GM12878 (cell line): ENCODE results near the gene TMEM37. TPM values are rescaled to one million over a fixed set of nuclear protein-coding genes. Genes with fewer than 3 reads are reported as not detected.

ENCODE experiments used
- ATAC-seq: fragments of 200-7000 bp; cut with Tn5 transposase; 3 replicates; pipeline ENCODE4 v1.9.1; 2020; ENCODE audit warnings: mild to moderate bottlenecking, moderate library complexity
- BruUV-seq: library from RNA; stranded (reverse); fragments of 400-500 nt; replicated peaks from 2 replicates; lab custom pipeline; 2021; lab: Mats Ljungman, UMichigan
- CTCF ChIA-PET: fragments of 300-600 bp; sonication (Branson Sonifier 250); formaldehyde crosslinking; extraction: SDS; loops from one replicate; lab custom pipeline; 2021; ENCODE audit warnings: inconsistent platforms; lab: Yijun Ruan, JAX
- POLR2A ChIA-PET: fragments of 350-600 bp; formaldehyde crosslinking; extraction: SDS; loops from one replicate; lab custom pipeline; 2021; ENCODE audit warnings: inconsistent platforms; lab: Charles Lee
- RAD21 ChIA-PET: fragments of 300-600 bp; sonication (Branson Sonifier 250); formaldehyde crosslinking; loops from one replicate; lab custom pipeline; 2023; ENCODE audit warnings: antibody characterized with exemption; ENCODE audit not compliant: unreplicated experiment; lab: Charles Lee
- SMC1A ChIA-PET: fragments of 300-600 bp; sonication (Branson Sonifier 250); formaldehyde crosslinking; loops from one replicate; lab custom pipeline; 2023; ENCODE audit not compliant: unreplicated experiment, uncharacterized antibody; lab: Charles Lee
- DNase-seq: peaks from one replicate; pipeline ENCODE4 v3.0.0-alpha.2; 2011; ENCODE audit warnings: low read depth, low spot score
- FAIRE-seq: peaks from 3 replicates; lab custom pipeline; 2011; peaks lifted over from hg19 to GRCh38; lab: Jason Lieb, UNC
- H2AFZ ChIP-seq: 2 replicates; pipeline ENCODE4 v1.6.0; 2011; ENCODE audit warnings: low read depth, low read length, control low read depth; ENCODE audit not compliant: control insufficient read depth
- H3K27ac ChIP-seq: 2 replicates; pipeline ENCODE4 v1.5.1; 2011; ENCODE audit warnings: control low read depth; ENCODE audit not compliant: control insufficient read depth, insufficient read depth
- H3K27me3 ChIP-seq, 2 experiments: replicated peaks in 1 of 2; 2 replicates each; pipeline versions ENCODE4 v1.6.0 to v1.6.1; 2011; ENCODE audit warnings: low read length in 1 of 2; ENCODE audit not compliant: control insufficient read depth in 2 of 2, insufficient read depth in 2 of 2
- H3K36me3 ChIP-seq, 2 experiments: 2 replicates each; pipeline ENCODE4 v1.5.1; 2011; ENCODE audit warnings: low read length in 1 of 2; ENCODE audit not compliant: control insufficient read depth in 2 of 2, insufficient read depth in 2 of 2
- H3K4me1 ChIP-seq: 2 replicates; pipeline ENCODE4 v1.6.1; 2011; ENCODE audit warnings: mild to moderate bottlenecking, low read length, moderate library complexity, mixed read lengths; ENCODE audit not compliant: control insufficient read depth, insufficient read depth
- H3K4me2 ChIP-seq: 2 replicates; pipeline ENCODE4 v1.6.0; 2011; ENCODE audit warnings: control low read depth; ENCODE audit not compliant: control insufficient read depth, insufficient read depth
- H3K4me3 ChIP-seq: fragments of 200-600 bp; sonication (generic); 2 replicates; pipeline ENCODE4 v1.5.1; 2016
- H3K79me2 ChIP-seq: 2 replicates; pipeline ENCODE4 v1.6.0; 2011; ENCODE audit warnings: low read length; ENCODE audit not compliant: control insufficient read depth, insufficient read depth
- H3K9ac ChIP-seq: 2 replicates; pipeline ENCODE4 v1.8.0; 2011; ENCODE audit warnings: low read length, control low read depth, mixed read lengths; ENCODE audit not compliant: control insufficient read depth, insufficient read depth
- H3K9me3 ChIP-seq: replicated peaks from 3 replicates; pipeline ENCODE4 v1.5.1; 2011; ENCODE audit warnings: mild to moderate bottlenecking, low read length; ENCODE audit not compliant: control insufficient read depth, insufficient read depth
- H4K20me1 ChIP-seq: 2 replicates; pipeline ENCODE4 v1.6.0; 2011; ENCODE audit not compliant: control insufficient read depth, insufficient read depth
- RAD51 ChIP-seq: fragments of 450-650 bp; IDR thresholded peaks from 2 replicates; pipeline ENCODE4 v1.6.1; 2016; ENCODE audit warnings: moderate library complexity, mild to moderate bottlenecking, inconsistent platforms
- ZNF384 ChIP-seq: IDR thresholded peaks from 2 replicates; pipeline ENCODE4 v1.6.1; 2012; ENCODE audit warnings: low read depth, mild to moderate bottlenecking, low read length, improper control_type of control experiment, borderline replicate concordance
- WGBS: methylation state at CpG from one replicate; pipeline ENCODE4 v1.1.6; 2016; ENCODE audit warnings: low lambda C conversion rate; ENCODE audit not compliant: insufficient replicate concordance, insufficient coverage; ENCODE audit errors: missing lambda C conversion rate; 5-methylcytosine and 5-hydroxymethylcytosine counted together
- in situ Hi-C: fragments of 300-500 bp; cut with MboI; formaldehyde crosslinking; loops from 9 replicates; pipeline ENCODE4 v1.14.3; 2018; ENCODE audit warnings: mixed read lengths
- intact Hi-C: fragments of 100-400 bp; cut with micrococcal nuclease; formaldehyde crosslinking; loops from one replicate; pipeline ENCODE4 v1.14.2; 2022; ENCODE audit not compliant: unreplicated experiment
- polyA plus RNA-seq, 11 experiments: library from polyadenylated mRNA; depleted of rRNA in 4 of 11; unstranded in 6 of 11; stranded (reverse) in 5 of 11; fragments of >200 nt; fragmentation: Nextera tagmentation in 4 of 11; fragmentation: Illumina TruSeq in 1 of 11; extraction: Ambion mirVana in 4 of 11; extraction: Trizol in 1 of 11; gene quantifications; 1 replicate in 1 of 11; 2 replicates in 10 of 11; pipeline versions ENCODE4 v1.2.1 to v1.2.3, GENCODE V29; 2011 to 2016; ENCODE audit warnings: inconsistent platforms in 2 of 11, missing spikeins in 2 of 11, low read depth in 1 of 11
- total RNA-seq, 4 experiments: library from RNA; depleted of rRNA in 3 of 4; stranded (reverse); fragments of >200 nt in 3 of 4; fragmentation: Illumina TruSeq in 1 of 4; extraction: Trizol in 1 of 4; gene quantifications; 2 replicates each; pipeline versions ENCODE4 v1.2.1 to v1.2.3, GENCODE V29; 2013 to 2021
- TF ChIP-seq, protein P1 (sequence below): fragments of 450-650 bp; IDR thresholded peaks from 2 replicates; pipeline ENCODE4 v1.6.1; 2017; ENCODE audit warnings: mild to moderate bottlenecking, moderate library complexity

The TMEM37 gene
- total and polyA plus RNA-seq, 10 of the 15 experiments (the other 5 are each of a cell fraction or from before 2014, with no cell fraction given): 0.07 to 0.67 (median 0.24) TPM; not detected in 3

DNA sequence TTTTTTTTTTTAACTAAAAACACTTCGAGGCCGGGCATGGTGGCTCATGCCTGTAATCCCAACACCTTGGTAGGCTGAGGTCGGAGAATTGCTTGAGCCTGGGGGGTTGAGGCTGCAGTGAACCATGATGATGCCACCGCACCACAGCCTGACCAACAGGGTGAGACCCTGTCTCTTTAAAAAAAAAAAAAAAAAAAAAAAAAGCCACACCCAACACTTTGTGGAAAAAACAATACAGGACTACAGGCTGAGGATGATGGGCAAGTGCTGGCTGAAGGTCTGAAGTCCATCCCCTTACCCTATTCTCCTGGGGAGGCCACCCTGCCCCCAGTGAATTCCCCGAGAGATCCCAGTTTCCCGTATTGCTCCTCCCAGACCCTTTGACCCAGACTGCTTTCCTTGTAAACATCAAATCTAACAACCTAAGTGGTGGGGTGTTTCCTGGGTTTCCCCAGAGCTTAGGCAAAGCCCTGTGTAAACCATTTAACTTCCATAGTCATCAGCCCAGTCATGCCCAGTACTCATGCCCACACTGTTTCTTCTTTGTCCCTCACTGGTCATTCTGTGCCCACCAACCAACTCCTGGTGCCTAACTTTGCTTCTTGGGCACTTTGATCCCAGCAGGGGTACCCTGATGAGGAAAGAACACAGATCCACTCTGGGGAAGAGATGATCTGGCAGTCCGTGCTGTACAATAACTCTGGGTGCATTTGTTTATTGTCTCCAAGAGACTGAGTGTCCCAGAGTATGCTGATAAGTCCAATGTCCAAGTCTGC lies 5.8 kb upstream of the TMEM37 start:
- H4K20me1 ChIP-seq: no peaks in the 10 kb centered on the region
- H3K27me3 ChIP-seq: peaks cover 0 to under 1% of the 10 kb centered on the region in 2 experiments; a peak in 1 of 4 replicates
- no peaks in the 10 kb centered on the region for H3K79me2 ChIP-seq
- no peaks in the 10 kb centered on the region for H3K36me3 ChIP-seq
- no peak for ATAC-seq
- peaks cover 15% of the 10 kb centered on the region; the same call in 1 of the 2 replicates for H3K4me1 ChIP-seq
- RAD21 ChIA-PET: no interaction called here
- 35% methylated on average over 5 of the region's 7 CpGs for WGBS
- TF ChIP-seq RAD51 (no peak), ZNF384 (0 out of 2 replicates have a peak, but pooled peaks have one; percentile 7)
- TF ChIP-seq, protein P1, sequence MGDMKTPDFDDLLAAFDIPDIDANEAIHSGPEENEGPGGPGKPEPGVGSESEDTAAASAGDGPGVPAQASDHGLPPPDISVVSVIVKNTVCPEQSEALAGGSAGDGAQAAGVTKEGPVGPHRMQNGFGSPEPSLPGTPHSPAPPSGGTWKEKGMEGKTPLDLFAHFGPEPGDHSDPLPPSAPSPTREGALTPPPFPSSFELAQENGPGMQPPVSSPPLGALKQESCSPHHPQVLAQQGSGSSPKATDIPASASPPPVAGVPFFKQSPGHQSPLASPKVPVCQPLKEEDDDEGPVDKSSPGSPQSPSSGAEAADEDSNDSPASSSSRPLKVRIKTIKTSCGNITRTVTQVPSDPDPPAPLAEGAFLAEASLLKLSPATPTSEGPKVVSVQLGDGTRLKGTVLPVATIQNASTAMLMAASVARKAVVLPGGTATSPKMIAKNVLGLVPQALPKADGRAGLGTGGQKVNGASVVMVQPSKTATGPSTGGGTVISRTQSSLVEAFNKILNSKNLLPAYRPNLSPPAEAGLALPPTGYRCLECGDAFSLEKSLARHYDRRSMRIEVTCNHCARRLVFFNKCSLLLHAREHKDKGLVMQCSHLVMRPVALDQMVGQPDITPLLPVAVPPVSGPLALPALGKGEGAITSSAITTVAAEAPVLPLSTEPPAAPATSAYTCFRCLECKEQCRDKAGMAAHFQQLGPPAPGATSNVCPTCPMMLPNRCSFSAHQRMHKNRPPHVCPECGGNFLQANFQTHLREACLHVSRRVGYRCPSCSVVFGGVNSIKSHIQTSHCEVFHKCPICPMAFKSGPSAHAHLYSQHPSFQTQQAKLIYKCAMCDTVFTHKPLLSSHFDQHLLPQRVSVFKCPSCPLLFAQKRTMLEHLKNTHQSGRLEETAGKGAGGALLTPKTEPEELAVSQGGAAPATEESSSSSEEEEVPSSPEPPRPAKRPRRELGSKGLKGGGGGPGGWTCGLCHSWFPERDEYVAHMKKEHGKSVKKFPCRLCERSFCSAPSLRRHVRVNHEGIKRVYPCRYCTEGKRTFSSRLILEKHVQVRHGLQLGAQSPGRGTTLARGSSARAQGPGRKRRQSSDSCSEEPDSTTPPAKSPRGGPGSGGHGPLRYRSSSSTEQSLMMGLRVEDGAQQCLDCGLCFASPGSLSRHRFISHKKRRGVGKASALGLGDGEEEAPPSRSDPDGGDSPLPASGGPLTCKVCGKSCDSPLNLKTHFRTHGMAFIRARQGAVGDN: no peak
- in situ Hi-C loops: no loop called here
- H3K4me2 ChIP-seq: no peak overlapping the region
- no peak overlapping the region for H3K27ac ChIP-seq
- no peak overlapping the region for H2AFZ ChIP-seq
- H3K4me3 ChIP-seq: no peak overlapping the region
- peaks cover 3% of the 10 kb centered on the region; the same call in 2 of the 3 replicates for H3K9me3 ChIP-seq
- no TSS peak for BruUV-seq
- DNase-seq: no peak
- no peak overlapping the region for H3K9ac ChIP-seq
- FAIRE-seq: no peak
- intact Hi-C loops: no loop called here
- POLR2A ChIA-PET: no interaction called here
- SMC1A ChIA-PET: interaction anchor here (1.1 kb wide), 1 partner anchor 12 kb away, joined by 3 read pairs; no protein-coding TSS in a partner anchor
- CTCF ChIA-PET: no interaction called here
